Smooth muscle cell (in vitro differentiated cells): ENCODE measurements around the gene RPS6KA5. TPM values are rescaled to one million over a fixed set of nuclear protein-coding genes. Genes with fewer than 3 reads are reported as not detected.

ENCODE experiments used
- DNase-seq: peaks from one replicate; lab custom pipeline; 2025; ENCODE audit not compliant: unreplicated experiment; lab: John Stamatoyannopoulos, UW
- H2AFZ ChIP-seq: fragments of 200-600 bp; sonication (generic); 2 replicates; pipeline ENCODE4 v1.6.0; 2016; ENCODE audit warnings: antibody characterized with exemption, low read depth, mild to moderate bottlenecking
- H3F3A ChIP-seq: fragments of 200-600 bp; sonication (generic); 2 replicates; pipeline ENCODE4 v1.6.0; 2017; ENCODE audit warnings: antibody characterized with exemption, low read depth
- H3K27ac ChIP-seq: fragments of 200-600 bp; sonication (generic); 2 replicates; pipeline ENCODE4 v1.5.1; 2016; ENCODE audit warnings: low read depth, mild to moderate bottlenecking
- H3K27me3 ChIP-seq: fragments of 200-600 bp; sonication (generic); 2 replicates; pipeline ENCODE4 v1.6.1; 2016; ENCODE audit warnings: low read depth, mild to moderate bottlenecking
- H3K36me3 ChIP-seq: fragments of 200-600 bp; sonication (generic); 2 replicates; pipeline ENCODE4 v1.5.1; 2016; ENCODE audit warnings: low read depth
- H3K4me1 ChIP-seq: fragments of 200-600 bp; sonication (generic); 2 replicates; pipeline ENCODE4 v1.5.1; 2016; ENCODE audit warnings: low read depth
- H3K4me2 ChIP-seq: fragments of 200-600 bp; sonication (generic); 2 replicates; pipeline ENCODE4 v1.6.0; 2016; ENCODE audit warnings: mild to moderate bottlenecking
- H3K4me3 ChIP-seq: fragments of 200-600 bp; sonication (generic); 2 replicates; pipeline ENCODE4 v1.5.1; 2016; ENCODE audit warnings: mild to moderate bottlenecking
- H3K79me2 ChIP-seq: fragments of 200-600 bp; sonication (generic); 2 replicates; pipeline ENCODE4 v1.6.0; 2016; ENCODE audit warnings: low read depth, mild to moderate bottlenecking
- H3K9ac ChIP-seq: fragments of 200-600 bp; sonication (generic); 2 replicates; pipeline ENCODE4 v1.6.0; 2016; ENCODE audit warnings: low read depth
- H3K9me3 ChIP-seq: fragments of 200-600 bp; sonication (generic); replicated peaks from 2 replicates; pipeline ENCODE4 v1.5.1; 2016; ENCODE audit warnings: low read depth
- H4K20me1 ChIP-seq: fragments of 200-600 bp; sonication (generic); 2 replicates; pipeline ENCODE4 v1.6.0; 2016; ENCODE audit warnings: low read depth
- WGBS: methylation state at CpG from one replicate; pipeline ENCODE4 v1.1.7; 2016; ENCODE audit warnings: low lambda C conversion rate; 5-methylcytosine and 5-hydroxymethylcytosine counted together
- polyA plus RNA-seq: library from polyadenylated mRNA; unstranded; fragments of >200 nt; fragmentation: Nextera tagmentation; extraction: Ambion mirVana; gene quantifications from 2 replicates; pipeline ENCODE4 v1.2.1, GENCODE V29; 2016
- total RNA-seq: library from RNA; depleted of rRNA; stranded (reverse); fragments of >200 nt; gene quantifications from 2 replicates; pipeline ENCODE4 v1.2.3, GENCODE V29; 2014
- TF ChIP-seq, protein P1 (sequence below): fragments of 200-600 bp; sonication (generic); IDR thresholded peaks from 2 replicates; pipeline ENCODE4 v1.5.1; 2017; ENCODE audit warnings: borderline replicate concordance, mild to moderate bottlenecking, antibody characterized with exemption; ENCODE audit not compliant: insufficient read depth, poor library complexity, severe bottlenecking

RPS6KA5 gene
- total and polyA plus RNA-seq, 2 experiments from 2014 or later = 1.0 to 1.5 TPM

DNA sequence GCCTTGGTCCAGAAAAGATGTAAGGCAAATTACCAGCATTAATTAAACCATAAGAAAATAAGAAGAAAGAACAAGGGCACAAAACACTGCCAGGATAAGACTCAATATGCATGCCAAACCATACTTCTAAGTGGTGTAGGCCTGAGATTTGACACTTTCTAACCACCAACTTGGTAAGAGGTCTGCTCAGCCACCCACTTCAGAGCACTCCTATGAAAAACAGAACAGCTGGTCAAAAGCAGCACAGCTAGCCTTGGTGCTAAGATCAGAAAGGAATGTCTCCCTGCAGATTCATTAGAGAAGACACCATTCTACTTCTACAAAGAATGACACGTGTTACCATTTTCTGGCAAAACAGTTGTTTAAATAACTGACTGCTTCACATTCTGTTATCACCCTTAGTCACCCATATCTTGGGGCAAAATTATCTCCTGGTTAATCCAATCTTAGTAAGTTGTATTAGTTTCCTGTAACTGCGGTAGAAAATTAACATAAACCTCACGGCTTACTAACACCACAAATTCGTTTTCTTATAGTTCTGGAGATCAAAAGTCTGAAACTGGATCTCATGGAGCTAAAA, 13.2 kb downstream of the RPS6KA5 start:
- Histone ChIP-seq H3K27ac (no peak overlapping the region), H3F3A (no peaks in the 10 kb centered on the region), H3K4me3 (no peak overlapping the region), H3K9ac (no peak overlapping the region), H3K9me3 (no peaks in the 10 kb centered on the region), H3K4me1 (peaks cover 8% of the 10 kb centered on the region), H3K79me2 (no peaks in the 10 kb centered on the region), H3K36me3 (no peaks in the 10 kb centered on the region), H2AFZ (no peak overlapping the region), H3K27me3 (no peaks in the 10 kb centered on the region), H4K20me1 (no peaks in the 10 kb centered on the region), H3K4me2 (no peak overlapping the region)
- WGBS = 40% methylated on average over 4 of the region's 4 CpGs
- no peak for DNase-seq
- TF ChIP-seq, protein P1, sequence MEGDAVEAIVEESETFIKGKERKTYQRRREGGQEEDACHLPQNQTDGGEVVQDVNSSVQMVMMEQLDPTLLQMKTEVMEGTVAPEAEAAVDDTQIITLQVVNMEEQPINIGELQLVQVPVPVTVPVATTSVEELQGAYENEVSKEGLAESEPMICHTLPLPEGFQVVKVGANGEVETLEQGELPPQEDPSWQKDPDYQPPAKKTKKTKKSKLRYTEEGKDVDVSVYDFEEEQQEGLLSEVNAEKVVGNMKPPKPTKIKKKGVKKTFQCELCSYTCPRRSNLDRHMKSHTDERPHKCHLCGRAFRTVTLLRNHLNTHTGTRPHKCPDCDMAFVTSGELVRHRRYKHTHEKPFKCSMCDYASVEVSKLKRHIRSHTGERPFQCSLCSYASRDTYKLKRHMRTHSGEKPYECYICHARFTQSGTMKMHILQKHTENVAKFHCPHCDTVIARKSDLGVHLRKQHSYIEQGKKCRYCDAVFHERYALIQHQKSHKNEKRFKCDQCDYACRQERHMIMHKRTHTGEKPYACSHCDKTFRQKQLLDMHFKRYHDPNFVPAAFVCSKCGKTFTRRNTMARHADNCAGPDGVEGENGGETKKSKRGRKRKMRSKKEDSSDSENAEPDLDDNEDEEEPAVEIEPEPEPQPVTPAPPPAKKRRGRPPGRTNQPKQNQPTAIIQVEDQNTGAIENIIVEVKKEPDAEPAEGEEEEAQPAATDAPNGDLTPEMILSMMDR = no peak

DNA sequence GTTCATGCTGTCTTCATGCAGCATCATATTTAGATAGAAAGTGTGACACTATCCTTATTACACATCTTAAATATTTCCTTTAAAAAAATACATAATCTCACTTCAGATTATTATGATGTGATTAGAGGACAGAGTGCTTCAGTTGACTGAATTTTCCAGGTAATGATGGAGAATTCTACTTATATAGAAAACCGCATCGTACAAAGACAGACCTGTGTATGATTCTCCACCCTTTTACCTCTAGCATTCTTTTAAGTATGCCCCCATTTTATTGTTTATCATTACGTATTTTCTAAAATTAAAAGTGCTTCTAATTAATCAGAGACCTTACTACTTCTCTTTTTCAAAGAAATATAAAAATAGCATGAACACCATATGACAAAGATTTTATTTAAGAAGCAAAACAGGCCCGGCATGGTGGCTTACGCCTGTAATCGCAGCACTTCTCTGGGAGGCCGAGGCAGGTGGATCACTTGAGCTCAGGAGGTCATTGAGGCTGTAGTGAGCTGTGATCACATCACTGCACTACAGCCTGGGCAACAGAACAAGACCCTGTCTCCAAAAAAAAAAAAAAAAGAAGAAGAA, 13.9 kb downstream of the RPS6KA5 start:
- no peak overlapping the region for H3K4me2 ChIP-seq
- DNase-seq = no peak
- H3K9ac ChIP-seq = no peak overlapping the region
- no peaks in the 10 kb centered on the region for H3K36me3 ChIP-seq
- 83% methylated on average over 7 of the region's 7 CpGs for WGBS
- no peaks in the 10 kb centered on the region for H3K9me3 ChIP-seq
- TF ChIP-seq, protein P1 = no peak
- H3K4me1 ChIP-seq = peaks cover 8% of the 10 kb centered on the region
- no peak overlapping the region for H3K27ac ChIP-seq
- H3K27me3 ChIP-seq = no peaks in the 10 kb centered on the region
- H4K20me1 ChIP-seq = no peaks in the 10 kb centered on the region
- no peaks in the 10 kb centered on the region for H3F3A ChIP-seq
- no peaks in the 10 kb centered on the region for H3K79me2 ChIP-seq
- no peak overlapping the region for H2AFZ ChIP-seq
- H3K4me3 ChIP-seq = no peak overlapping the region

DNA sequence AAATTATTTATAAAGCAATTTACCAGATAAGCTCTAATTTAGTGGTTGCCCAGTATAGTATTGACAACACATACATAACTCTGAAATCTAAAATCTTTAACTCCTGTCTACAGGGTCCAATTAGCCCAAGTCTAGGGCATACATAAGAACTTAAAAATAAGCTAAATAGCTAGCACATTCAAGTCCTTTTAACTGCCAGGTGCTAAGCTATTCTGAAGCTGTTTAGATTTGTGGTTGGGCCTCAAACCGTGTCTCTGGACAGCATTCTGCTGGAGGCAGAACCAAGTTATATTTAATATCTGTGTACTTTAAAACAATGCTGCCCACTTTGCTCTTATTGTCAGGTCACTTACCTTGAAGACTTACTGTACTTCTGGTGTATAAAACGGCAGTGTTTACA, 19.0 kb downstream of the RPS6KA5 start:
- no peaks in the 10 kb centered on the region for H3K36me3 ChIP-seq
- no peaks in the 10 kb centered on the region for H3K9me3 ChIP-seq
- H3K4me3 ChIP-seq = no peak overlapping the region
- H2AFZ ChIP-seq = no peak overlapping the region
- no peaks in the 10 kb centered on the region for H3K4me1 ChIP-seq
- no peaks in the 10 kb centered on the region for H3F3A ChIP-seq
- H4K20me1 ChIP-seq = no peaks in the 10 kb centered on the region
- 54% methylated on average over 2 of the region's 2 CpGs for WGBS
- TF ChIP-seq, protein P1 = no peak
- no peak overlapping the region for H3K9ac ChIP-seq
- no peak overlapping the region for H3K4me2 ChIP-seq
- H3K79me2 ChIP-seq = no peaks in the 10 kb centered on the region
- DNase-seq = no peak
- H3K27me3 ChIP-seq = no peaks in the 10 kb centered on the region
- no peak overlapping the region for H3K27ac ChIP-seq

DNA sequence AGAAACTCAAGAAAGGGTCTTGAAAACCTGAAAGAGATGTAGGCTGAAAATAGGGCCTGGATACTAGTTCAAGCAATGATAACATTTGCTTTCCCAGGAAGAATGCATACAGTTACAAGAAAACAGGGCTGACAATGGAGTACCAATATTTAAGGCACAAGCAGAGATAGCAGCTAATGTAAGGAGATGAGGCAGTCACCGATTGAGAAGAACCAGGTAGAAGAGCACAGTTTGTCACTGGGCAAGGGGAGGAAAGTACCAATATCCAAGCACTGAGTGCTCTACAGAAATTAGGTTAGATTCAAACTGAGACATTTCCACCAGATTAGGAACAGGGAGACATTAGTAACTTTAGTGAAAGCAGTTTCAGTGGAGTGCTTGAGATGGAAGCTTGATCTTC, 19.9 kb downstream of the RPS6KA5 start:
- 100% methylated on average over 1 of the region's 1 CpG for WGBS
- H3K4me3 ChIP-seq = no peak overlapping the region

More for the DNA sequence above, 19.9 kb downstream of the RPS6KA5 start:
- H2AFZ ChIP-seq = no peak overlapping the region
- no peaks in the 10 kb centered on the region for H3K9me3 ChIP-seq
- H3K4me1 ChIP-seq = no peaks in the 10 kb centered on the region
- no peaks in the 10 kb centered on the region for H3F3A ChIP-seq
- H3K9ac ChIP-seq = no peak overlapping the region
- no peaks in the 10 kb centered on the region for H4K20me1 ChIP-seq
- no peaks in the 10 kb centered on the region for H3K27me3 ChIP-seq
- H3K4me2 ChIP-seq = no peak overlapping the region
- no peak overlapping the region for H3K27ac ChIP-seq
- H3K79me2 ChIP-seq = no peaks in the 10 kb centered on the region
- TF ChIP-seq, protein P1 = no peak
- no peak for DNase-seq
- H3K36me3 ChIP-seq = no peaks in the 10 kb centered on the region
